UCSD-AML1 (cell line): Measurements from ENCODE around the gene CPNE6.
"Not testable (repeated sequence)": the region's sequence is repeated elsewhere in the genome, so short reads cannot be mapped to it uniquely, and the experiment has no call there.

Experiments
- DNase-seq: peaks from one replicate; lab custom pipeline; 2025; ENCODE audit not compliant: unreplicated experiment; lab: John Stamatoyannopoulos, UW

CPNE6 gene

GRCh38 chr14:24102357-24103048 is 31.1 kb downstream of the CPNE6 start:
- no peak for DNase-seq

- DNase-seq, result no peak
These were observed 32.1 kb downstream of the CPNE6 start for GRCh38 chr14:24103451-24103850.

GRCh38 chr14:24105609-24106239 is 34.4 kb downstream of the CPNE6 start:
- DNase-seq, result not testable (repeated sequence)

- DNase-seq, result no peak
These were observed 35.4 kb downstream of the CPNE6 start for GRCh38 chr14:24106672-24107271.

GRCh38 chr14:24108336-24108874 is 37.0 kb downstream of the CPNE6 start:
- DNase-seq, result no peak

- no peak for DNase-seq
These were observed 38.7 kb downstream of the CPNE6 start for GRCh38 chr14:24110060-24110459.

GRCh38 chr14:24110523-24110922 is 39.2 kb downstream of the CPNE6 start:
- DNase-seq, result no peak

GRCh38 chr14:24113379-24113800 is 42.0 kb downstream of the CPNE6 start:
- no peak for DNase-seq

GRCh38 chr14:24113801-24114531 is 42.6 kb downstream of the CPNE6 start:
- DNase-seq, result peak; percentile 92

GRCh38 chr14:24114532-24115421 is 43.4 kb downstream of the CPNE6 start, which contains the start of the genes DCAF11 and NRL:
DCAF11 (plus strand) TSS chr14:24114777; CDS start chr14:24115595, 818 bp downstream.
NRL (minus strand) TSS chr14:24114949; CDS start chr14:24082848, 32,101 bp downstream.
- DNase-seq, result peak; percentile 99

- no peak for DNase-seq
These were observed 44.2 kb downstream of the CPNE6 start for GRCh38 chr14:24115422-24116127.

- DNase-seq, result no peak
These were observed 44.9 kb downstream of the CPNE6 start for GRCh38 chr14:24116128-24116814.

- no peak for DNase-seq
These were observed 45.8 kb downstream of the CPNE6 start for GRCh38 chr14:24117179-24117578.

GRCh38 chr14:24119691-24120090 is 48.3 kb downstream of the CPNE6 start:
- no peak for DNase-seq

GRCh38 chr14:24121210-24121609 is 49.8 kb downstream of the CPNE6 start:
- no peak for DNase-seq

GRCh38 chr14:24122416-24122815 is 51.1 kb downstream of the CPNE6 start:
- DNase-seq, result no peak

GRCh38 chr14:24122898-24123297 is 51.5 kb downstream of the CPNE6 start:
- no peak for DNase-seq

GRCh38 chr14:24123424-24124417 is 52.4 kb downstream of the CPNE6 start:
- DNase-seq, result no peak
